AG09319 (cell line): ENCODE data around the gene DLGAP5.

Experiments used
- DNase-seq: peaks from one replicate; pipeline ENCODE4 v3.0.0-alpha.2; 2010; ENCODE audit warnings: low read depth; ENCODE audit errors: extremely low read depth
- TF ChIP-seq, protein P1 (sequence below): IDR thresholded peaks from 2 replicates; pipeline ENCODE4 v1.5.1; 2011; ENCODE audit warnings: low read depth, mild to moderate bottlenecking, inconsistent platforms, low read length, moderate library complexity

The DLGAP5 gene

GRCh38 chr14:55201219-55202101 lies 10.1 kb upstream of the DLGAP5 start:
- DNase-seq = no peak
- TF ChIP-seq, protein P1, sequence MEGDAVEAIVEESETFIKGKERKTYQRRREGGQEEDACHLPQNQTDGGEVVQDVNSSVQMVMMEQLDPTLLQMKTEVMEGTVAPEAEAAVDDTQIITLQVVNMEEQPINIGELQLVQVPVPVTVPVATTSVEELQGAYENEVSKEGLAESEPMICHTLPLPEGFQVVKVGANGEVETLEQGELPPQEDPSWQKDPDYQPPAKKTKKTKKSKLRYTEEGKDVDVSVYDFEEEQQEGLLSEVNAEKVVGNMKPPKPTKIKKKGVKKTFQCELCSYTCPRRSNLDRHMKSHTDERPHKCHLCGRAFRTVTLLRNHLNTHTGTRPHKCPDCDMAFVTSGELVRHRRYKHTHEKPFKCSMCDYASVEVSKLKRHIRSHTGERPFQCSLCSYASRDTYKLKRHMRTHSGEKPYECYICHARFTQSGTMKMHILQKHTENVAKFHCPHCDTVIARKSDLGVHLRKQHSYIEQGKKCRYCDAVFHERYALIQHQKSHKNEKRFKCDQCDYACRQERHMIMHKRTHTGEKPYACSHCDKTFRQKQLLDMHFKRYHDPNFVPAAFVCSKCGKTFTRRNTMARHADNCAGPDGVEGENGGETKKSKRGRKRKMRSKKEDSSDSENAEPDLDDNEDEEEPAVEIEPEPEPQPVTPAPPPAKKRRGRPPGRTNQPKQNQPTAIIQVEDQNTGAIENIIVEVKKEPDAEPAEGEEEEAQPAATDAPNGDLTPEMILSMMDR = no peak

- TF ChIP-seq, protein P1 = no peak
Observed at GRCh38 chr14:55200651-55201050, 9.3 kb upstream of the DLGAP5 start.

DNA sequence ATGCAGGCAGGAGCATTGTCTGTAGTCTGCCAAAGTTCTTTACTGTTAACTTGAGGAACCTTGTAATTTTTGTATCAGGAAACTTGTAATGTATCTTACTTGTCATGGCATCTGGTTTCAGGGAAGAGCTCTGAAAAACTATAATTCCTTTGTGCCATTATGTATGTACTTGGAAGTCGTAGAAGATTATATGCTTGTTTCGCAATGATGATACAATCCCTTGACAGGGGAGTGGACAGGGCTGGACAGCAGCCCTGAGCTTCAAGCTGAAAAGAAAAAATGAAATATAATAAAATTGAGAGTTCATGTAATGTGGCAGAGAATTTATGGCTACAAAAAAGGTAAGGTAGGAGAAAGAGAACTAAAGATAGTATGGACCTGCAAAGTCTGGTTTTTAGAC lies 7.4 kb upstream of the DLGAP5 start:
- TF ChIP-seq, protein P1 = no peak
- DNase-seq = no peak

More at GRCh38 chr14:55200651-55201050, 9.3 kb upstream of the DLGAP5 start:
- no peak for DNase-seq

DNA sequence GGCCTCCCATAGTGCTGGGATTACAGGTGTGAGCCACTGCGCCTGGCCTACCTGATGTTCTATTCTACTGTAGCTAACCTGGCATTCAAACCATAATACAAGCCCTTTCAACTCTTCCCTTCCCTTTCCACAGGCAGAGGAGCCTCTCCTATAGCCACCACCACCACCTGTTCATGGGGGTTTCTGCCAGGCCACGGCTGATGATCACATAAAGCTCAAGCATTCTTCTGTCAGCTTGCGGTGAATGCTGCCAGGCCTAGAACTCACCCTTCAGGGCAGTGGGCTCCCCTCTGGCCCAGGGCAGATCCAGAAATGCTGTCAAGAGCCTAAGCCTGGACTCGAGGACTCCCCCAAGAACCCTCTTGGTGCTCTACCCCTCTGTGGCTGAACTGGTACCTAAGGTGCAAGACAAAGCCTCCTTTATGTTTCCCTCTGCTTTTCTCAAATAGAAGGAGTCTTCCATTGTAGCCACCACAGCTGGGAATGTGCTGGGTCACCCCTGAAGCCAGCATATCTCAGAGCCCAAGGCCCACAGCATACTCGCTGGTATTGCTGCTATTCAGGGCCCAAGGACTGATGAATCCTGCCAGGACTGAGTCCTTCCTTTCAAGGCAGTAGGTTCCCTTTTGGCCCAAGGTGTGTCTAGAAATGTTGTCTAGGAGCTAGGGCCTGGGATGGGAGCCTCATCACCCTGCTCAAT lies 3.4 kb upstream of the DLGAP5 start:
- DNase-seq = no peak
- TF ChIP-seq, protein P1 = no peak

DNA sequence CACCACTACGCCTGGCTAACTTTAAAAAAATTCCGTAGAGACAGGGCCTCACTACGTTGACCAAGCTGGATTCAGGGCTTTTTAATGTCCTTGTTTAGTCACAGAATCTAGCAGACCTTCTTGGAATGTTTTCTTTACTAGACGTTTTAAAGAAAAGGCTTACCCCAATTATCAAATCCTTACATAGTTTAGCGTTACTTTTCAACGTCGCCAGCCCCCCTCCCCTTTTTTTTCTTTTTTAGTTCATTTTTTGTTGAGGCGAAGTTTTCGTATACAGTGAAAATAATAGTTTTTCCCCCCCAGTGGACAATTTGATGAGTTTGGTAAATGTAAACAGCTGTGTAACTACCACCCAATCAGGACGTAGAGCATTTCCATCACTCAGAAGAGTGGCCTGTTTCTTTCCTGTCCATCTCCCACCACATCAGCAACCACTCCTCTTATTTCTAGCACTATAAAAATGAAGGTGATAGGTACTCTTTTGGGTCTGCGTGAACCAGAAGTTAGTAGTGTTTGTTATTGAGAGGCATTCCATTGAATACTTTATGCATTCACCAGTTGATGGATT lies 753 bp upstream of the DLGAP5 start:
- TF ChIP-seq, protein P1 = no peak
- no peak for DNase-seq

DNA sequence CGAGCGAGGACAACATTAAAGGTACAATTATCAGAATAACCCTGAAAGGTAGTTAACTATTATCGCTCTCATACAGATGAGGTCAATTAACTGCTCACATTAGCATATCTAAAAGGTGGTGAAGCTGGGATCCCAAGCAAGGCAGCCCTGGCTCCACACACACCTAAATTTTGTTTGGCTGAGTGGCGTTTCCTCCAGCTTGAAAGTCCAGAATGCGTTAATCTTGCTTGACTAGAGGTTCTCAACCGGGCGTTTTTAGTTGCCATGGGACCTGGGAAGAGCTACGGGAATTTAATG lies 531 bp downstream of the DLGAP5 start:
- DNase-seq = no peak
- TF ChIP-seq, protein P1 = no peak

GRCh38 chr14:55188686-55189295 lies 2.6 kb downstream of the DLGAP5 start:
- DNase-seq = no peak
- TF ChIP-seq, protein P1 = no peak
